GM10248 (cell line): ENCODE data around the gene CLPTM1.
A peak's percentile ranks its signal among the peaks of the same experiment; 100 is the strongest.

Experiments
- CTCF ChIA-PET: fragments of 300-600 bp; sonication (Branson Sonifier 250); formaldehyde crosslinking; extraction: SDS; loops from one replicate; lab custom pipeline; 2021; ENCODE audit warnings: antibody characterized with exemption; lab: Yijun Ruan, JAX
- POLR2A ChIA-PET: fragments of 350-650 bp; sonication (Branson Sonifier 250); formaldehyde crosslinking; extraction: SDS; loops from one replicate; lab custom pipeline; 2020; ENCODE audit warnings: antibody characterized with exemption; lab: Yijun Ruan, JAX
- DNase-seq: peaks from one replicate; pipeline ENCODE4 v3.0.0; 2012; ENCODE audit errors: extremely low spot score
- TF ChIP-seq, protein P1 (sequence below): IDR thresholded peaks from 2 replicates; pipeline ENCODE4 v1.5.1; 2012; ENCODE audit warnings: mild to moderate bottlenecking, low read depth; ENCODE audit errors: extremely low read depth, missing control alignments, control extremely low read depth

CLPTM1 gene

DNA sequence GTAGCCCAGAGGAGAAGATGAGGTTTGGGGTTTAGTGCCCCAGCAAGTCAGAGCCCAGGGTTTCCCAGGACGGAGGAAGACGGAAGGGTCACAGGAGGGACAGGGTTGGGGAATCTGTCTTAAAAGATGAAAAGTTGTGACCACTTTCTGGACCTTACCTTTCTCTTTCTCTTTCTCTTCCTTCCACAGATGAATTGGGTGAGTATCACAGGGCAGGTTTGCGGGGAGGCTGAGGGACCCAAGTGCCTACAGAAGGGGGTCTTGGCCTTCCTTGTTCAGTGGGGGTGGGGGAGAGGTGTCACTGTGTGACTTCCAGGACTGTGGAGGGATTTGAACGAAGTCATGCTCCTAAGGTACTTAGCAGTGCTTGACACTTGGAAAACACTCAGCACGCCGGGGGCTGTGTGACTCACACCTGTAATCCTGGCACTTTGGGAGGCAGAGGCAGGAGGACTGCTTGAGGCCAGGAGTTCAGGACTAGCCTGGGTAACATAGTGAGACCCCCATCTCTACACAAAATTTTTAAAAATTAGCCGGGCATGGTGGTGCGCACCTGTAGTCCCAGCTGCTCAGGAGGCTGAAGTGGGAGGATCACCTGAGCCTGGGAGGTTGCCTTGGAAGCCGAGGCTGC is 54.6 kb downstream of the CLPTM1 start:
- DNase-seq, result no peak
- POLR2A ChIA-PET, result interaction anchor here (1.6 kb wide), 1 partner anchor 8 kb away, joined by 7 read pairs; no protein-coding TSS in a partner anchor
- TF ChIP-seq, protein P1, sequence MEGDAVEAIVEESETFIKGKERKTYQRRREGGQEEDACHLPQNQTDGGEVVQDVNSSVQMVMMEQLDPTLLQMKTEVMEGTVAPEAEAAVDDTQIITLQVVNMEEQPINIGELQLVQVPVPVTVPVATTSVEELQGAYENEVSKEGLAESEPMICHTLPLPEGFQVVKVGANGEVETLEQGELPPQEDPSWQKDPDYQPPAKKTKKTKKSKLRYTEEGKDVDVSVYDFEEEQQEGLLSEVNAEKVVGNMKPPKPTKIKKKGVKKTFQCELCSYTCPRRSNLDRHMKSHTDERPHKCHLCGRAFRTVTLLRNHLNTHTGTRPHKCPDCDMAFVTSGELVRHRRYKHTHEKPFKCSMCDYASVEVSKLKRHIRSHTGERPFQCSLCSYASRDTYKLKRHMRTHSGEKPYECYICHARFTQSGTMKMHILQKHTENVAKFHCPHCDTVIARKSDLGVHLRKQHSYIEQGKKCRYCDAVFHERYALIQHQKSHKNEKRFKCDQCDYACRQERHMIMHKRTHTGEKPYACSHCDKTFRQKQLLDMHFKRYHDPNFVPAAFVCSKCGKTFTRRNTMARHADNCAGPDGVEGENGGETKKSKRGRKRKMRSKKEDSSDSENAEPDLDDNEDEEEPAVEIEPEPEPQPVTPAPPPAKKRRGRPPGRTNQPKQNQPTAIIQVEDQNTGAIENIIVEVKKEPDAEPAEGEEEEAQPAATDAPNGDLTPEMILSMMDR, result no peak
- CTCF ChIA-PET, result interaction anchor here (1.5 kb wide), 1 partner anchor 50 kb away, joined by 3 read pairs; no protein-coding TSS in a partner anchor

DNA sequence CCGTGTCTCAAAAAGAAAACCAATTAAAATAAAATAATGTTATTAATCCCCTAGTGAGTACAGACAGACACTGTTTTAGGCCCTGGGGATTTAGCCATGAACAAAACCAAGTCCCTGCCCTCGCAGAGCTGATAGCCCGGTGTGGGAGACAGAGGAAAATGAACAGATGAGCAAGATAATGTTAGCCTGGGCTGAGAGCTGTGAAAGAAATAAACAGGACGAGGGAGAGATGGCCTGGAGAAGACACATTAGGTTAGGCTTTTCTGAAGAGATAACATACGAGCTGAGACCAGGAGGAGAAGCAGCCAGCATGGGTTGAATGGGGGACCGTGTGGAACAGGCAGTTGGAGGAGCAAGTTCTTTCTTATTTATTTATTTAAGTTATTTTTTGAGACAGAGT is 55.1 kb downstream of the CLPTM1 start:
- DNase-seq, result no peak
- TF ChIP-seq, protein P1, result no peak
- POLR2A ChIA-PET, result interaction anchor here (0.7 to 1.6 kb wide), 2 partner anchors 9 to 27 kb away, joined by 3 to 7 read pairs; no protein-coding TSS in a partner anchor
- CTCF ChIA-PET, result interaction anchor here (1.3 kb wide), 1 partner anchor 22 kb away, joined by 3 read pairs; no protein-coding TSS in a partner anchor

DNA sequence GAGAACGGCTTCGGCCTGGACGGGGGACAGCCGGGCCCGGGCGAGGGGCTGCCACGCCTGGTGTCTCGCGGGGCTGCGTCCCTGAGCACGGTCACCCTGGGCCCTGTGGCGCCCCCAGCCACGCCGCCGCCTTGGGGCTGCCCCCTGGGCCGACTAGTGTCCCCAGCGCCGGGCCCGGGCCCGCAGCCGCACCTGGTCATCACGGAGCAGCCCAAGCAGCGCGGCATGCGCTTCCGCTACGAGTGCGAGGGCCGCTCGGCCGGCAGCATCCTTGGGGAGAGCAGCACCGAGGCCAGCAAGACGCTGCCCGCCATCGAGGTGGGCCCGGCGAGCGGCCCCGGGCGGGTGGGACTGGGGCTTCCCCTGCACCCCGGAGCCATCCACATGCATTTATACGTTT is 56.8 kb downstream of the CLPTM1 start:
- CTCF ChIA-PET, result interaction anchor here (0.8 kb wide), 1 partner anchor 80 kb away, joined by 3 read pairs; no protein-coding TSS in a partner anchor
- POLR2A ChIA-PET, result no interaction called here
- no peak for DNase-seq
- TF ChIP-seq, protein P1, result no peak

DNA sequence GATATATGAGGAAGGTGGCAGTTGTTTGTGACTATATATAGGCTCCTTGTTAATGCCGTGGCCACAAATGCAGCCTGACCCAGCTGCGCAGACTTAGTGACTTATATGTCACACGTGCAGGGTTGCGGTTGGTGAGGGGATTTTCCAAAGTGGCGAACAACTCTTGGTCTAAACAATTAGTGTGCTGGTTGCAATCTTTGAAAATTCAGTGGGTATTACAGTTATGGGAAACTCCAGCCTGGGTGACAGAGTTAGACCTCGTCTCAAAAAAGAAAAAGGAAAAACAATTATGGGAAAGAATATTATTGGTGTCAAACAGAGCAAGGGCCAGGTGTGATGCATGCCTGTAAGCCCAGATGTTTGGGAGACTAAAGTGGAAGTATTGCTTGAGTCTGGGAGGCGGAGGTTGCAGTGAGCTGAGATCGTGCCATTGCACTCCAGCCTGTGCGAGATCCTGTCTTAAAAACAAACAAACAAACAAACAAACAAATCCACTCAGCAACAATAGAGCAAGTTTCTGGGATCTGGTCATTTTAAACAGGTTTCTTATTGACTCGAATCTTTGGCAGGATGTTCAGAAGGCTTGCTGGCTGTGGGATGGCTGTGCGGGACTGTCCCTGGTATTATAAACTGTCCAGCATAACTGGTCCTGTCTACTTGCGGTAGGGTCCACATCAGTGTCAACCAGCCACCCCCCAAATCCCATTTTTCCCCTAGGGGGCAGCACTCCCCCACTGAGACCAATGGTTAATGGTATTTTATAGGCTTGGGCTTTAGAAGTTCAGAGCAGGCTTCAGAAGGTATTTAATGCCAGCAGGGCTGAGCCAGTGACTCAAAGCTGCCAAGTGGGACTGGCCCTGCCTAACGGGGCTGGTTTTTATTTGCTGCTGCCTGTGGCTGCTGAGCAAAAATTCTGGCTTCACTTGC is 61.5 kb downstream of the CLPTM1 start:
- POLR2A ChIA-PET, result interaction anchor here (0.6 to 2.1 kb wide), 4 partner anchors 13 to 49 kb away, joined by 3 to 6 read pairs (median 4); no protein-coding TSS in a partner anchor
- DNase-seq, result peak; percentile 83
- TF ChIP-seq, protein P1, result peak; percentile 67
- CTCF ChIA-PET, result interaction anchor here (0.6 to 1.7 kb wide), 11 partner anchors 9 to 198 kb away, joined by 3 to 9 read pairs (median 3); no protein-coding TSS in a partner anchor

DNA sequence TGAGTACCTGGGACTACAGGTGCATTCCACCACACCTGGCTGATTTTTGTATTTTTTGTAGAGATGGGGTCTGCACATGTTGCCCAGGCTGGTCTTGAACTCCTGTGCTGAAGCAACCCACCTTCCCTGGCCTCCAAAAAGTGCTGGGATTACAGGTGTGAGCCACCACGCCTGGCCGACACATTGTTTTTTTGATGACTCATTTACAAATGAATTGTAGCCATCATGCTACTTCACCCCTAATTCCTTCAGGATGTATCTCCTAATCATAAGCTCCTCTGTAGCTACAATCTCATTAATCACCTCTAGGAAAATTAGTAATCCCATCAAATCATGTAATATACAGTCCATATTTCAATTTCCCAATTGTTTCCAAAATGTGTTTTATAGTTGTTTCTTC is 64.0 kb downstream of the CLPTM1 start:
- no peak for DNase-seq
- TF ChIP-seq, protein P1, result no peak
- POLR2A ChIA-PET, result no interaction called here
- CTCF ChIA-PET, result interaction anchor here (1.0 to 2.0 kb wide), 3 partner anchors 19 to 130 kb away, joined by 3 to 7 read pairs (median 3); no protein-coding TSS in a partner anchor

DNA sequence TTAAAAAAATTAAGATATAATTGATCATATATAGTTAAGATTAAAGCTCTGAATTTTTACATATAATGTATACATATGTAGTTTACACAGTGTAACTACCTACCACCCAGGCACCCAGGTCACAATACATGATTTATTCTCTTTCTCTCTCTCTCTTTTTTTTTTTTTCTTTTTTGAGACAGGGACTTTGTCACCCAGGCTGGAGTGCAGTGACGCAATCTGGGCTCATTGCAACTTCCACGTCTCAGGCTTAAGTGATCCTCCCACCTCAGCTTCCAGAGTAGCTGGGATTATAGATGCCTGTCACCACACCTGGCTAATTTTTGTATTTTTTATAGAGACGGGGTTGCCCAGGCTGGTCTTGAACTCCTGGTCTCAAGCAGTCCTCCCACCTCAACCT is 64.9 kb downstream of the CLPTM1 start:
- TF ChIP-seq, protein P1, result no peak
- CTCF ChIA-PET, result interaction anchor here (1.2 kb wide), 1 partner anchor 129 kb away, joined by 3 read pairs; no protein-coding TSS in a partner anchor
- POLR2A ChIA-PET, result interaction anchor here (0.7 kb wide), 1 partner anchor 13 kb away, joined by 5 read pairs; no protein-coding TSS in a partner anchor
- DNase-seq, result no peak
